Prostate gland (tissue), 2 donors: Measurements from ENCODE around the gene WNT3.

ENCODE experiments used
- CTCF ChIP-seq, 4 experiments: fragments of 200-600 bp in 2 of 4; fragments of 450-650 bp in 2 of 4; sonication (generic) in 2 of 4; IDR thresholded peaks; 1 replicate in 3 of 4; 2 replicates in 1 of 4; pipeline ENCODE4 v1.5.1; 2016 to 2019; ENCODE audit warnings: antibody characterized with exemption in 4 of 4, mild to moderate bottlenecking in 2 of 4, moderate library complexity in 2 of 4
- POLR2A ChIP-seq: fragments of 450-650 bp; IDR thresholded peaks from one replicate; pipeline ENCODE4 v1.6.1; 2016; ENCODE audit warnings: antibody characterized with exemption, mild to moderate bottlenecking
- POLR2AphosphoS5 ChIP-seq: sonication (generic); formaldehyde crosslinking; IDR thresholded peaks from one replicate; pipeline ENCODE4 v1.6.1; 2017; ENCODE audit warnings: antibody characterized with exemption

- TF ChIP-seq CTCF (IDR thresholded peaks at IDR 0.05) (no peak), POLR2A (no peak), POLR2AphosphoS5 (no peak)
These were observed 61.6 kb downstream of the WNT3 start for GRCh38 chr17:46756861-46757260.
